GM19035 (cell line): ENCODE results near the gene PRRT1B.
"Not testable (repeated sequence)": the region's sequence is repeated elsewhere in the genome, so short reads cannot be mapped to it uniquely, and the experiment has no call there.

ENCODE experiments used
- ATAC-seq: cut with Tn5 transposase; IDR thresholded peaks from one replicate; pipeline ENCODE4 v1.9.1; 2021; ENCODE audit not compliant: unreplicated experiment

Gene PRRT1B

DNA sequence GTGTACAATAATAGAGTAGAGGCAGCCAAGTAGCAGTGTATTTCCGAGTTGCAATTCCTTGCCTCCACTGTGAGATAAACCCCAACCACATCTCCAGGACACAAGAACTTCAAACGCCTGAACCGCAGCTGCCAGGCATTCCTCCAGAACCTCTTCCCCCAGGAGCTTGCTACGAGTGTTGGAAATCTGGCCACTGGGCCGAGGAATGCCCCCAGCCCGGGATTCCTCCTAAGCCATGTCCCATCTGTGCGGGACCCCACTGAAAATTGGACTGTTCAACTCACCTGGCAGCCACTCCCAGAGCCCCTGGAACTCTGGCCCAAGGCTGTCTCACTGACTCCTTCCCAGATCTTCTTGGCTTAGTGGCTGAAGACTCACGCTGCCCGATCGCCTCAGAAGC, 3.9 kb downstream of the PRRT1B start:
- not testable (repeated sequence) for ATAC-seq

DNA sequence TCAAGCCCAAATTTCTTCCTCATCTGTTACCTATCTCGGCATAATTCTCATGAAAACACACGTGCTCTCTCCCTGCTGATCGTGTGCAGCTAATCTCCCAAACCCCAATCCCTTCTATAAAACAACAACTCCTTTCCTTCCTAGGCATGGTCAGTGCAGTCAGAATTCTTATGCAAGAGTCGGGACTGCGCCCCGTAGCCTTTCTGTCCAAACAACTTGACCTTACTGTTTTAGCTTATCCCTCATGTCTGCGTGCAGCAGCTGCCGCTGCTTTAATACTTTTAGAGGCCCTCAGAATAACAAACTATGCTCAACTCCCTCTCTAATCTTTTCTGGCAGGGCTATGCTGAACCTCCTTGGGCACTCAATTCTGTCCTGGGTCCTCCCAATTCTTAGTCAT, 5.1 kb downstream of the PRRT1B start:
- not testable (repeated sequence) for ATAC-seq

- ATAC-seq = no peak
Measured at GRCh38 chr9:131552030-131552429, 6.7 kb downstream of the PRRT1B start.

DNA sequence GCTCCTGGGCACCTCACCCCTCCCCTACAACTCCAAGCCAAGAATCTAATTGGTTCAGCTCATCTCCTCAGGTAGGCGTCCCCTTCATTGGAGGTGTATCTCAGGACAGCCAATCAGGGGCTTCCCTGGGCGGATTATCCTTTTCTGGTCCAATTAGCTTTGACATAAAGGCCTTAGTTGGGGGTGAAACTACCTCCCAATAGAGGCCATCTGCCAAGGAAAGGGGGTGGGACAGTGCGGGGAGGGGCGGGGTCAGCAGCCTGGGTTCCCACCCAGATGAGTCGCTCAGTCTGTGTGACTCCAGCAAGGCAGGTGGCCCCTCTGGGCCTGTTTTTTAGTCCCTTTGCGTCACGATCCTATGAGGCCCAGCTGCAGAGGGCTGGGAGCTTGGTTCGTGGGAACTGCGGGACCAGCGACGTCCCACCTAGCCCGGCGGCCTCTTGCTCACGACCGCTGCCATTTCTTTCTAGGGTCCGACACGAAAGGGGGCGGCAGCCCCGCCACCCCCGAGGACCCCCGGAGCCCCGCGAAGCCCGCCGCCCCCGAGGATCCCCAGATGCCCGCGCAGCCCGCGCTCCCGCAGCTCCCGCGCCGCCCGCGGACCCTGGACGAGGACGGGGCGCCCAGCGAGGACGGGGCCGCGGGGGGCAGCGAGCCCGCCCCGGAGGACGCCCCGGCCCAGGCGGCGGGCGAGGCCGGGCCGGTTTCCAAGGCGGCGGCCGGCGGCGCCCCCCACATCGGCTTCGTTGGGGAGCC, 8.9 kb downstream of the PRRT1B start:
- no peak for ATAC-seq

GRCh38 chr9:131554843-131555351, 9.6 kb downstream of the PRRT1B start:
- ATAC-seq = no peak

DNA sequence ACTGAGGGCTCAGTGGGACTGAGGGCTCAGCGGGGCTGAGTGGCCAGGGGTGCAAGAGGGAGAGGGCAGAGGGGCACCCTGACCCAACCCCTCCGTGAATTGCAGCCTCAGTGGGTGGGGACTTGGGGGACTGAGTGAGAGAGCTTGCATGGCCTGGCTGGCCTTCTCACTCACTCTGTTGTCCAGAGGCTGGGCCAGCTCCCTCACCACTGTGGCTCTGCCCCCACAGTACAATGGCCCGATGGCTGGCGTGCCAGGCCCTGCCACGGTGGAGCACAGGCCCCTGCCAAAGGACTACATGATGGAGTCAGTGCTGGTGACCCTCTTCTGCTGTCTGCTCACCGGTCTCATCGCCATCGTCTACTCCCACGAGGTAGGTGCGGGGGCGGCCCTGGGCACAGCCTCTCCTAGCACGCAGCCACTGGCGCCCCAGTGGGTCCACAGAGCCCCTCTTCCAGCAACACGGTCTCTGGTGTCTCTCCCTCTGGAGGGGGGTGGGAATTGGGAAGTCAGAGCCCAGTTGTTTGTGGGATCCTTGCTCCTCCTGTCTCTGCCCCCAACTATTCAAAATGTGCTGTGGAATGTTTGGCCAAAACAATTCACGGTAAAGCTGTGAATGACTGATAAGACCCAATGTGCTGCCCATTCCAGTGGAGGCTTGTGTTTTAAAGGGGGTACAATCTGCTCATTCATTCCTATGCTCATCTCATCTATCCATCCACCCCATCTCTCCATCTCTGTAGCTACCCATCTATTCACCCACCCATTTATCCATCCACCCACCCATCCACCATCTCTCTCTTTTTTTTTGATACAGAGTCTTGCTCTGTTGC, 10.7 kb downstream of the PRRT1B start:
- ATAC-seq = no peak

GRCh38 chr9:131557855-131558548, 12.7 kb downstream of the PRRT1B start:
- ATAC-seq = no peak

DNA sequence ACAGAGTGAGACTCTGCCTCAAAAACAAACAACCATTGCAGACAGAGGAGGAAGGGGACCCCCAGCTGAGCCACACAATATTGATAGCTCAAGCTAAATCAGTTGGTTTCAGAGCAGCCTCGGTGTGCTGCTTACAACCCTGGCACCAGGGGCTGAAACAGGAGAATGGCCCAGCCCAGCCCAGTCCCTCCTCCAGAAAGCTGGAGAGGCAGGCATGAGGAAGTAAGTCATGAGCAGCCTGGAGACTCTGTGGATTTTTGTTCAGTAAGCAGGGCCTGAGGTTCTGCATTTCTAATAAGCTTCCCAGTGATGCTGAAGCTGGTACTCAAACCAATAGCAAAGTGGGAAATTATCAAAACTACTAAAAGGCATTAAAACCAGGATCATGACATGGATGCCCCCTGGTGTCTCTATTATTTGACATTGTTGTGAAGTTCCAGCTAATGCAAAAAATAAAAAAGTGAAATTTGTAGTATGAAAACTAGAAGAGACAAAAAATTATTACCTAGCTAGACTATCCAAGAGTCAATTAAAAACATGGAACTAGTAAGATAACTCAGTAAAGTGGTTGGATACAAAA, 14.2 kb downstream of the PRRT1B start:
- ATAC-seq = no peak

- no peak for ATAC-seq
Measured at GRCh38 chr9:131562032-131562959, 17.0 kb downstream of the PRRT1B start.

GRCh38 chr9:131565369-131565768, 20.0 kb downstream of the PRRT1B start:
- no peak for ATAC-seq

- no peak for ATAC-seq
Measured at GRCh38 chr9:131566158-131566557, 20.8 kb downstream of the PRRT1B start.

GRCh38 chr9:131567910-131568309, 22.6 kb downstream of the PRRT1B start:
- ATAC-seq = no peak

- no peak for ATAC-seq
Measured at GRCh38 chr9:131574730-131575640, 29.7 kb downstream of the PRRT1B start.

- ATAC-seq = no peak
Measured at GRCh38 chr9:131575946-131576853, 30.9 kb downstream of the PRRT1B start.

DNA sequence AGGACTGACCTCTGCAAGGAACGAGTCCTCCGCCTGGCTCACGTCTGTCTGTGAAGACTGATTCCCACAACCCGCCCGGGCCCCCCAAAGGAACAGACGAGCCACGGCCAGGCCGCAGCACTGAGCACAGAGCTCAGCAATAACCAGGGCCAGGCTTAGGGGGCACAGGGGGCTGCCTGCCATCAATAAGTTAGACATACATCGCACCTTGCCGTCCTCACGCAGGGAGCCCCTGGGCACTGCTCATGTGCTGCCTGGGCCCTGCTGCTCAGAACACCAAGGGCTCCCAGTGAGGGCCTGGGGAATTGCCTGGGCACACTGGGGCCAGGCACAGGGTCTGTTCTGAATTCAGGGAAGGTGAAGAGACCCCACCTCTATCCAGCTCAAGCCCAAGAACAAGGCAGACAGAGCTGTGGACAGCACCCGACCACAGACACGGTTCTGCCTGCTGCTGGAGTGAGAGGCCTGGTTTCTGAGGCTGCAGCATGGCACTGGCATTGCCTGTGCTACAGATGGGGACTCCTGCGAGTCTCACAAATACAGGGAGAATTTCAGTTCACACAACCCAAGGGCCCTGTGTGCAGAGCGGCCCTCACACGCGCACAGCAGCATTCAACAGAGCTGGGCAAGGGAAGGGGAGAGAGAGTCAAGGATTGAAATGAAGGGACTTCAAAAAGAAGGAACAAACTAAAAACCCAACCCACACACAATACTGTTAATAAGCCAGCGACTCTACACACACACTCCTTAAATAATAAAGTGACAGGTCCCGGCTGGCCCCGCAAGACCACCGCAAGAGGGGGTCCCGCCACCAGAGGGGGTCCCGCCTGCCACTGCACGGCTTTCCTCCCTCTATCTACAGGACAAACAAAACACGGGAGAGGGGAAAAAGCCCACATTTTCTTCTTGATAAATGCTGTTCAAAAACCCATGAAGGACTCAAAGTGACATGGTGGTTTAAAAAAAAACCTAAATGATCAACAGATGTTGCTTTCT, 32.0 kb downstream of the PRRT1B start:
- ATAC-seq = no peak

- no peak for ATAC-seq
Measured at GRCh38 chr9:131578021-131578420, 32.7 kb downstream of the PRRT1B start.
